ENCODE results near the gene SLC16A12. TPM values are rescaled to one million over a fixed set of nuclear protein-coding genes. Genes with fewer than 3 reads are reported as not detected.
A peak's percentile ranks its signal among the peaks of the same experiment; 100 is the strongest.

SLC16A12 gene
- total RNA-seq, 1 donor from 2014 or later, result not detected

- Histone ChIP-seq H3K4me3 (ENCODE audit: low read depth, low read length) (no peak overlapping the region), H3K36me3 (ENCODE audit: control insufficient read depth, insufficient read depth, low read length) (no peaks in the 10 kb centered on the region), H3K27me3 (ENCODE audit: control insufficient read depth, insufficient read depth, low read length) (no peaks in the 10 kb centered on the region)
- FAIRE-seq, result no peak
- no peak for TF ChIP-seq CTCF (IDR thresholded peaks at IDR 0.05; ENCODE audit: insufficient read depth, low read length, severe bottlenecking)
- DNase-seq (ENCODE audit: low read depth), result no peak
Measured at GRCh38 chr10:89468191-89468965, 67.0 kb downstream of the SLC16A12 start.

DNA sequence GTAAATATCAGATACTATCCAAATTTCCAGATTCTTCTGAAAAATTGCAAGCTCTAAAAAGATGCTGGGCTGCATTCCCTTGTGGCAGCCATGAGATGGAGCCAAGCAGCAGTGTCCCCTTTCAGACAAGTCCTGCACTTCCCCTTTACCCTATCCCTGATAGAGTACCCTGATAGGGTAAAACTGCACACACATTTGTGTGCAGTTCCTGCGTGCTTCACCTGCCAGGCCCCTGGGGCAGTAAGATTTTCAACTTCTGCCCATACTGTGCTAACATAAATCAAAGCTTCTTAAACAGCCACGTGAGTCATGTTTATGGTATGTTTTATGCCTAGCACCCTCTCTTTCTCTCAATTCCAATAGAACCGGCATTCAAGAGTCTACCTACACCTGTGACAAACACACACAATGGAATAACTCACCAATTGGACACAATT, 68.8 kb downstream of the SLC16A12 start:
- FAIRE-seq (no peak), DNase-seq (ENCODE audit: low read depth) (peak; percentile 85)
- Histone ChIP-seq H3K36me3 (ENCODE audit: control insufficient read depth, insufficient read depth, low read length) (no peaks in the 10 kb centered on the region), H3K27me3 (ENCODE audit: control insufficient read depth, insufficient read depth, low read length) (no peaks in the 10 kb centered on the region), H3K4me3 (ENCODE audit: low read depth, low read length) (no peak overlapping the region)
- peak; percentile 25 for TF ChIP-seq CTCF (IDR thresholded peaks at IDR 0.05; ENCODE audit: insufficient read depth, low read length, severe bottlenecking)

GRCh38 chr10:89465196-89465595, 70.2 kb downstream of the SLC16A12 start:
- Histone ChIP-seq H3K27me3 (ENCODE audit: control insufficient read depth, insufficient read depth, low read length) (no peaks in the 10 kb centered on the region), H3K36me3 (ENCODE audit: control insufficient read depth, insufficient read depth, low read length) (no peaks in the 10 kb centered on the region), H3K4me3 (ENCODE audit: low read depth, low read length) (no peak overlapping the region)
- FAIRE-seq (no peak), DNase-seq (ENCODE audit: low read depth) (no peak)
- TF ChIP-seq CTCF (IDR thresholded peaks at IDR 0.05; ENCODE audit: insufficient read depth, low read length, severe bottlenecking), result no peak

- TF ChIP-seq CTCF (IDR thresholded peaks at IDR 0.05; ENCODE audit: insufficient read depth, low read length, severe bottlenecking), result no peak
- FAIRE-seq (no peak), DNase-seq (ENCODE audit: low read depth) (no peak)
- no peak overlapping the region for H3K4me3 ChIP-seq (ENCODE audit: low read depth, low read length)
- no peaks in the 10 kb centered on the region for H3K27me3 ChIP-seq (ENCODE audit: control insufficient read depth, insufficient read depth, low read length)
- H3K36me3 ChIP-seq (ENCODE audit: control insufficient read depth, insufficient read depth, low read length), result no peaks in the 10 kb centered on the region
Measured at GRCh38 chr10:89463846-89464537, 71.4 kb downstream of the SLC16A12 start.

DNA sequence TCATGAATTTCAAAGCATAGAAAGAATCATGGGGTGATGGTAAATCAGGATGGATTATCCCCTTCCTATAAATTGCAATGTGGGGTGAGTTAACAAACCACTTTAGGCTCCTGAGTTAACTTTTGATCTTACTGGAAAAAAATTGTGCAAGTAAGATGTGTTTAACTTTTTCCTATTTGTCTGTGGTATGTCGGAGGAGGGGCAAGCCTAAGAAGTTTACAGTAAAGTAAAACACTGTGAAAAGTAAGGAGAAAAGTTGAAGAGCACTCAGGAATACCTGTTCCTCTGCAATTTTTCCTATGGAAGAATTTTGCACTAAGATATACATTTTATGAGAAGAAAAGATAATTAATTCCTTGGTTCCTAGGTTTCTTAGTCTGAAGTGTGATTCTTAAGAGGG, 76.6 kb downstream of the SLC16A12 start:
- H3K4me3 ChIP-seq (ENCODE audit: low read depth, low read length), result no peak overlapping the region
- H3K36me3 ChIP-seq (ENCODE audit: control insufficient read depth, insufficient read depth, low read length), result no peaks in the 10 kb centered on the region
- no peaks in the 10 kb centered on the region for H3K27me3 ChIP-seq (ENCODE audit: control insufficient read depth, insufficient read depth, low read length)
- no peak for TF ChIP-seq CTCF (IDR thresholded peaks at IDR 0.05; ENCODE audit: insufficient read depth, low read length, severe bottlenecking)
- DNase-seq (ENCODE audit: low read depth), result no peak
- FAIRE-seq, result no peak
